Loucy (cell line): ENCODE data around the gene GUCY1A2.

Source experiments
- EZH2phosphoT487 ChIP-seq: fragments of 200-600 bp; IDR thresholded peaks from 2 replicates; pipeline ENCODE4 v1.6.1; 2018; ENCODE audit warnings: antibody characterized with exemption, mild to moderate bottlenecking, moderate library complexity, borderline replicate concordance
- TF ChIP-seq, protein P1 (sequence below): fragments of 200-600 bp; sonication (generic); conservative IDR thresholded peaks from 2 replicates; pipeline ENCODE4 v1.5.1; 2014; ENCODE audit warnings: mild to moderate bottlenecking, antibody characterized with exemption, low read length

- TF ChIP-seq, protein P1, sequence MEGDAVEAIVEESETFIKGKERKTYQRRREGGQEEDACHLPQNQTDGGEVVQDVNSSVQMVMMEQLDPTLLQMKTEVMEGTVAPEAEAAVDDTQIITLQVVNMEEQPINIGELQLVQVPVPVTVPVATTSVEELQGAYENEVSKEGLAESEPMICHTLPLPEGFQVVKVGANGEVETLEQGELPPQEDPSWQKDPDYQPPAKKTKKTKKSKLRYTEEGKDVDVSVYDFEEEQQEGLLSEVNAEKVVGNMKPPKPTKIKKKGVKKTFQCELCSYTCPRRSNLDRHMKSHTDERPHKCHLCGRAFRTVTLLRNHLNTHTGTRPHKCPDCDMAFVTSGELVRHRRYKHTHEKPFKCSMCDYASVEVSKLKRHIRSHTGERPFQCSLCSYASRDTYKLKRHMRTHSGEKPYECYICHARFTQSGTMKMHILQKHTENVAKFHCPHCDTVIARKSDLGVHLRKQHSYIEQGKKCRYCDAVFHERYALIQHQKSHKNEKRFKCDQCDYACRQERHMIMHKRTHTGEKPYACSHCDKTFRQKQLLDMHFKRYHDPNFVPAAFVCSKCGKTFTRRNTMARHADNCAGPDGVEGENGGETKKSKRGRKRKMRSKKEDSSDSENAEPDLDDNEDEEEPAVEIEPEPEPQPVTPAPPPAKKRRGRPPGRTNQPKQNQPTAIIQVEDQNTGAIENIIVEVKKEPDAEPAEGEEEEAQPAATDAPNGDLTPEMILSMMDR = no peak
- no peak for TF ChIP-seq EZH2phosphoT487
Measured at GRCh38 chr11:106794058-106794457, 224.2 kb downstream of the GUCY1A2 start.
